ENCODE results near the gene KIAA0513. TPM values are rescaled to one million over a fixed set of nuclear protein-coding genes. Genes with fewer than 3 reads are reported as not detected.

KIAA0513 gene
- polyA plus RNA-seq, 1 donor (not counting 4 experiments of a cell fraction or from before 2014, with no cell fraction given): 3.3 TPM

DNA sequence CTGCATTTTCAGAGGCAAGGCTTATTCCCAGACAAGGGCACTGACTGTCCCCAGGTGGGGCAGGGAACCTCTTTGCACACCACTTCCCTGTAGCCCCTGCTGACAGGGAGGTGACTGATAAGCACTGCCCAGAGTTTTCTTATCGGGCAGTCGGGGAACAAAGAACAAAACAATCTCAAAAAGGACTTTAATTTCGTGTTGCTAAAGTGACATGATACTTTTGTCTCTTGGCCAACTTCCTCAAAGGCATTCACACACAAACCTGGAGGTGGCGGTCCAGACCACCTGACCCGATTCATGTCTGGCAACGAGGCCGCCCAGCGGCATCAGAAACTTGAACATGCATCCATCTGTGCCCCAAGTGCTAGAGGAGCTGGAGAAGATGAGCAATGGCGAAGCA is 45.2 kb upstream of the KIAA0513 start:
- no peak overlapping the region for H2AFZ ChIP-seq (ENCODE audit: control insufficient read depth, low read length)
- H3K79me2 ChIP-seq (ENCODE audit: control insufficient read depth, insufficient read depth, low read length): peaks cover 30% of the 10 kb centered on the region
- no peak overlapping the region for H3K27ac ChIP-seq (ENCODE audit: control insufficient read depth, insufficient read depth, low read length)
- H3K9ac ChIP-seq (ENCODE audit: control insufficient read depth, extremely low read depth, insufficient read depth, low read length): no peak overlapping the region
- H3K9me1 ChIP-seq (ENCODE audit: control insufficient read depth, extremely low read depth, insufficient read depth, low read length): no peaks in the 10 kb centered on the region
- peaks cover 20% of the 10 kb centered on the region for H3K4me1 ChIP-seq (ENCODE audit: control insufficient read depth, extremely low read depth, insufficient read depth, low read length)
- no peak for DNase-seq (ENCODE audit: low read depth, low spot score)
- no peaks in the 10 kb centered on the region for H3K9me3 ChIP-seq (ENCODE audit: control insufficient read depth, low read depth, low read length)
- H3K4me2 ChIP-seq (ENCODE audit: control insufficient read depth, extremely low read depth, insufficient read depth, low read depth, low read length): no peak overlapping the region
- no peak for FAIRE-seq
- no peaks in the 10 kb centered on the region for H3K27me3 ChIP-seq (ENCODE audit: control insufficient read depth, extremely low read depth, insufficient read depth, low read length)
- TF ChIP-seq CTCF (optimal IDR thresholded peaks at IDR 0.05 in 1 of 3, IDR thresholded peaks at IDR 0.05 in 1 of 3, conservative IDR thresholded peaks at IDR 0.05 in 1 of 3; ENCODE audit: extremely low read depth in 1 of 3, insufficient read depth in 2 of 3, low read length in 3 of 3) (peak in 1 of 3 experiments; percentile 16), EZH2 (IDR thresholded peaks at IDR 0.05; ENCODE audit: low read length) (no peak)
- peaks cover 10% of the 10 kb centered on the region for H4K20me1 ChIP-seq (ENCODE audit: control insufficient read depth, extremely low read depth, insufficient read depth, low read length)
- H3K36me3 ChIP-seq (ENCODE audit: control insufficient read depth in 2 of 2, extremely low read depth in 1 of 2, insufficient read depth in 2 of 2, low read length in 2 of 2): peaks cover 27 to 42% of the 10 kb centered on the region in 2 experiments
- H3K4me3 ChIP-seq (ENCODE audit: control insufficient read depth in 2 of 3, extremely low read depth in 1 of 3, insufficient read depth in 2 of 3, low read depth in 1 of 3, low read length in 3 of 3): no peak overlapping the region
- dilution Hi-C loops (cut with MboI; ENCODE audit: extremely low pct_ligation_motif_present, low sequenced_read_pairs): no loop called here

- Histone ChIP-seq H3K9me3 (ENCODE audit: control insufficient read depth, low read depth, low read length) (no peaks in the 10 kb centered on the region), H3K27ac (ENCODE audit: control insufficient read depth, insufficient read depth, low read length) (peak overlapping the region; percentile 13), H3K9me1 (ENCODE audit: control insufficient read depth, extremely low read depth, insufficient read depth, low read length) (no peaks in the 10 kb centered on the region), H2AFZ (ENCODE audit: control insufficient read depth, low read length) (no peak overlapping the region), H3K27me3 (ENCODE audit: control insufficient read depth, extremely low read depth, insufficient read depth, low read length) (no peaks in the 10 kb centered on the region), H3K4me2 (ENCODE audit: control insufficient read depth, extremely low read depth, insufficient read depth, low read depth, low read length) (no peak overlapping the region), H3K9ac (ENCODE audit: control insufficient read depth, extremely low read depth, insufficient read depth, low read length) (no peak overlapping the region), H3K79me2 (ENCODE audit: control insufficient read depth, insufficient read depth, low read length) (peaks cover 48% of the 10 kb centered on the region), H4K20me1 (ENCODE audit: control insufficient read depth, extremely low read depth, insufficient read depth, low read length) (peaks cover 10% of the 10 kb centered on the region), H3K4me1 (ENCODE audit: control insufficient read depth, extremely low read depth, insufficient read depth, low read length) (peaks cover 11% of the 10 kb centered on the region), H3K4me3 (ENCODE audit: control insufficient read depth in 2 of 3, extremely low read depth in 1 of 3, insufficient read depth in 2 of 3, low read depth in 1 of 3, low read length in 3 of 3) (no peak overlapping the region), H3K36me3 (ENCODE audit: control insufficient read depth in 2 of 2, extremely low read depth in 1 of 2, insufficient read depth in 2 of 2, low read length in 2 of 2) (peaks cover 39 to 48% of the 10 kb centered on the region in 2 experiments)
- FAIRE-seq (no peak), DNase-seq (ENCODE audit: low read depth, low spot score) (no peak)
- dilution Hi-C loops (cut with MboI; ENCODE audit: extremely low pct_ligation_motif_present, low sequenced_read_pairs): no loop called here
- no peak for TF ChIP-seq CTCF (optimal IDR thresholded peaks at IDR 0.05 in 1 of 3, IDR thresholded peaks at IDR 0.05 in 1 of 3, conservative IDR thresholded peaks at IDR 0.05 in 1 of 3; ENCODE audit: extremely low read depth in 1 of 3, insufficient read depth in 2 of 3, low read length in 3 of 3)
- TF ChIP-seq EZH2 (IDR thresholded peaks at IDR 0.05; ENCODE audit: low read length): no peak
These were observed 42.2 kb upstream of the KIAA0513 start for GRCh38 chr16:84985079-84986065.
